ENCODE results near the gene TMEM266.

TMEM266 gene

DNA sequence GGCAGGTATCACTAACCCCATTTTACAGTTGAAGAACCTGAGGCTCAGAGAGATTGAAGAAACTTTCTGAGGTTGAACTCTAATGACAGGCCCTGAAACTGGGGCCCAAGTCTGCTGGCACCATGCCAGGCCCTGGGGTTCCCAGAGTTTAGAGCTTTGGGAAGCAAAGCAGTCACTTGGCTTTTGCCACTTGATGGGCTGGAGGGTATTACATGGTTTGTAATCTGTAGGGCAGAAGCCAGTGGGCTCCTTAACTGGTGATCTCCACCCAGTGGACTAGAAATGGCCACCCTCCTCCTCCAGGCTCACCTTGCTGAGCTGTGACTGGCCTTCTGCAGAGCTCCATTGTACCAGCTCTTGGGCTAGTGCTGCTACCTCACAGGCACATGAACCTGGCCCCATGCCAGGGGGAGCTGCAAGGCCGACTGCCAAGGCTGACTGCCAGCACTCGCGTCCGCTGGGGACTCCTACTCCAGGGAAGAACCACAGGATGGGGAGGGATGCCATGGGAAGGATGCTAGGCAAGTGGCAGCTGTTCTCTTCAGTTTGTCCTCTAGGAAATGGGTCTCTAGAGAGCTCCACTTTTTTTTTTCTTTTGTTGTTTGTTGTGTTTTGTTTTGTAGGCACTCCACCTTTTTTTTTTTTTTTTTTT lies 146.7 kb downstream of the TMEM266 start:
- no peak for DNase-seq

DNA sequence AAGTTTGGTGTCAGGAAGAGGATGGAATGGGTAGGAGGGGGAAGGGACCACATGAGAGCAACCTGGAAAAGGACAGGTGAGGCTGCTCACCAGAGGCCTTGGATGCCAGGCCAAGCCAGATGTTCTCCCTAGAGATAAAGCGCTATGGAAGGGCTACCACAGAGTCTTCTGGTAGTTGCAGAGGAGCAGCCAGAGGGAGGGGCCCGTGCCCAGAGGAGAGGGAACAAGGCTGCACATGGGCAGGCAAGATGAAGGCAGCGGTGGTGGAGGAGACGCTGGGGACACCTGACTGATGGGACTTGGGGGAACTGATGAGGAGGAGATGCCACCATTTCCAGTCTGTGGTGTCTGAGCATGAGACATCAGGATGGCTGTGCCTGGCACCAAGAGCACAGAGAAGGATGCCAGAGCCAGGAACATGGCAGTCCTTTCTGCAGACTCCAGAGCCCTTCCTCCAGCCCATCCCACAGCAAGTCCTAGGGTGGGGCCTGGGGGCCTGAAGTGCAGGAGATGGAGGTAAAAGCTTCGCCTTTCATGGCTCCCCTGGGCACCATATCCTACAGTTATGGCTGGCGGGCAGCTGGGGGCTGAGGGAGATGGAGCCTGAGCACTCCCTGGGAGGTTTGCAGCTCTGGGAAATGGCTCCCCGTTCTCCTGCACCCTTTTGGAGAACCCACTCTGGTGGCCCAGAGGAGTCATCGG lies 148.4 kb downstream of the TMEM266 start:
- no peak for DNase-seq

DNA sequence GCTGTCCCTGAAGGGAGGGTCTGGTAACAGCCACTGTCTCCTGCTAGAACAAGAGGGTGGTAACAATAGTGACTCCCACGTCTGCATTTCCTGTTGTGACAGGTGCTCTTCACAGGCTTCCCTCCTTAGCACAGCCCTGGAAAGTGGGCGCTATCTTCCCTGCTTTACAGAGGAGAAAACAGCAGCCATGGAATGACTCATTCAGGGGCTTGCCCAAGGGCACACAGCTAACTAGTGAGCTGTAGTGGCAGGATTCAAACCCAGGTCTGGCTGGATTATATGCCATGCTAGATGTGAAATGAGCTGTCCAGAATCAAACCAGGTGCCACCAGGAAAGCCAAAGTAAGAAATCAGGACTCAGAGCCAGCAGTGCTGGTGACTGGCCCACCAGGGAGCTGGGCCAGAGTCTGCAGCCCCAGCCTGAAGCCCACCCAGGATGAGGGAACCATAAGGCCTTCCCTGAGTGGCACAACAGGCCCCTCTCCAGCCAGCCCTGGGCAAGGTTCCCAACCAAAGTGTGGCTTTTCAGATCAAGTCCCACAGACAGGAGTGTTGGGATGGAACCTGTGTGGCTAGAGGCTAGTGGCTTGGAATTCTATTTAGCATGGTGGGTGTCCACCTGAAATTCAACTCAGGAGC lies 149.1 kb downstream of the TMEM266 start:
- DNase-seq = no peak

DNA sequence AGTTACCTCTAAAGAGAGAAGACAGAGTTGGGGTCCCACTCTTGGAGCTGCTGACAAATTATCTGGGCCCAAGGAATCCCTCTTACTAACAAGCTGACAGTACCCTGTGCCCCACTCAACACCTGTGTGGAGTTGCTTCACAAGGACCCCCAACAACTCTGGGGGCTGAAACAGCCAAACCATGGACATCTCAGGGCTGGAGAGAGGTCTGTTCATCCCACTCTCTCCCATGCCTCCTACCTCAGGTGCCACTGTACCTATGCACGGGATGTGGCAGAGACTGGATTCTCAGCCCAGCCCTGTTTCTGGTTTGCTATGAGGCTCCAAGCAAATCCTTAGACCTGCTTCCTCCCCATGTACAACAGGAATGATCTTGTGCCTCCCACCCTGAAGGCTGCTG lies 149.7 kb downstream of the TMEM266 start:
- DNase-seq = no peak

DNA sequence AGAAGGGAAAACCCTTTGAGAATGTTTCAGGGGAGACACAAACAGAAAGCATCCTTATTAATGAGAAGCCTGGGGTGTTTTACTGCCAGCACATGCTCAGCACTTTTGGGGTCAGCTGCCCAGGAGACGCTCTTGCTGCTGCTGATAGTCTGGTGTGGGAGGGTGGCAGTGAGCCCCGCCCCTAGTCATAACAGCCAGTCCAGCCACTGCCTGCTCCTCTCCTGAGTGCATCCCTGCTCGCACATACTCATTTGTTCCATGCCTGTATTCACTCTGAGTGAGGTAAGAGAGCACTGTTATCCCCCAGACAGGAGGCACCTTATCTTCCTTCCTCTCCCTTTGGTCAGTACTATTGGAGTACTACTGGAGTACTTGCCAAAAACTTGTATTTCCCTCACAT lies 150.2 kb downstream of the TMEM266 start:
- no peak for DNase-seq

DNA sequence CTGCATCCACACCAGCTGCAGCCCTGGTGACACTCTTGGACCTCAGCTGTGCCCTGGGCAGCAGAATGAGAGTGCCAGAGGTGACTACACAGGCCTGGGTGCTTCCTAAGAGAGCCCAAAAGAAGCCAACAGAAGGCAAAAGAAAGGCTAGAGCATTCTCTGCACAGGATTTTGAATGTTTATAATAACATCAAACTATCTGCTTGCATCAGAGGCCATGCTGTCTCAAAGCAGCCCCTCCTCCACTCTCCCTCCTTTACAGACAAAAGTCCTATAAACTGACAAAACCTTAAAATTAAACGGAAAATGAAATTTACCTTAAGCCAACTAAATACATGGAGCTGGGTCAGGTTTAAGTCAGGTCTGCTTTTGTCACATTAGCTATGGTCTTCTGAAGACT lies 155.8 kb downstream of the TMEM266 start:
- no peak for DNase-seq

DNA sequence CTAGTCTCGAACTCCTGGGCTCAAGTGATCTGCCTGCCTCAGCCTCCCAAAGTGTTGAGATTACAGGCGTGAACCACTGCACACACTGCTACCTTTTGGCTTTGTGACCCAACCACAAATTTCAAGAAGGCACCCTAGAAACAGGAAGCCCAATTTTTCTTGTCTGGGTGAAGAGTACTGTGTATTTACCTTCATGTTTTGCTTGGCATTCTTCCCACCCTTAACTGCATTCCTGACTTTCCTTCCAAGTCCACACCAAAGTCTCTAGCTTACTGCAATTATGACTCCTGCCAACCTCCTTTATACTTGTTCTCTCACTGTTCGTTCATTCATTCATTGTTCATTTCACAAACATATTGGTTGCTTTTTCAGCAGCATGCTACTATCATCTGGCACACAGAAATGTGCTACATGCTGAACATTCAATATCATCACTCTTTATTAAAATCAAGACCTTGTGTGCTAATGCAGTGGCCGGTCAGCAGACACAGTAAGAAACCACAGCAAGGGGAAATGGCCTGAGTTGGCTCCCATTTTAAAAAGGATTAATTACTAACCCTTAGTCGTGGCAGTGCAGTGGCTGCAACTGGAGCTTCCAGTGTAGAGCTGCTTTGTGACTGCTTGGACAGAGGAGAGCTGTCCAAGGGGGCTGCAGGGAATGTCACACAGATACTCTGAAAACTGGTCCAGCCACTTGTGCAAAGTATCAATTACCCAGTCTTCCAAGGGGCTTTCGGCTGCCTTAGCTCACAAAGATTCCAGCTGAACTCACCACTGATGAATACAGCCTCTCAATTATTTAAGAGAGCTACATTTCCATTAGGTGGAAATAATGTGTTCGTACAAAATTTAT lies 157.5 kb downstream of the TMEM266 start:
- no peak for DNase-seq

DNA sequence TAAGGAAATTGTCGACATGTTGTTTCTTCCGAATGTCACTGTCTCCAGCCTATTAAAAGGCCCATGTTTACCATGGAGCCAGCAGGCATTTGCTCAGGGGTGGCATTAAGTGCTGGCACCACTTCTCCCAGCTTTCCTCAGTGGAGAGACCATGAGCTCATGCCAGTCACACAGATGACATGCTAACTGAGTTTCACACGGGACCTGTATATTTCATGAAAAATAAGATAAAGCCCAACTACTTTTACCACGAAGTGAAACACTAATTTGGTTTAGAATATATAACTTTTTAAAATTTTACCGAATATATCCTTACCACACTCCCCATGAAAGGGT lies 158.1 kb downstream of the TMEM266 start:
- no peak for DNase-seq

DNA sequence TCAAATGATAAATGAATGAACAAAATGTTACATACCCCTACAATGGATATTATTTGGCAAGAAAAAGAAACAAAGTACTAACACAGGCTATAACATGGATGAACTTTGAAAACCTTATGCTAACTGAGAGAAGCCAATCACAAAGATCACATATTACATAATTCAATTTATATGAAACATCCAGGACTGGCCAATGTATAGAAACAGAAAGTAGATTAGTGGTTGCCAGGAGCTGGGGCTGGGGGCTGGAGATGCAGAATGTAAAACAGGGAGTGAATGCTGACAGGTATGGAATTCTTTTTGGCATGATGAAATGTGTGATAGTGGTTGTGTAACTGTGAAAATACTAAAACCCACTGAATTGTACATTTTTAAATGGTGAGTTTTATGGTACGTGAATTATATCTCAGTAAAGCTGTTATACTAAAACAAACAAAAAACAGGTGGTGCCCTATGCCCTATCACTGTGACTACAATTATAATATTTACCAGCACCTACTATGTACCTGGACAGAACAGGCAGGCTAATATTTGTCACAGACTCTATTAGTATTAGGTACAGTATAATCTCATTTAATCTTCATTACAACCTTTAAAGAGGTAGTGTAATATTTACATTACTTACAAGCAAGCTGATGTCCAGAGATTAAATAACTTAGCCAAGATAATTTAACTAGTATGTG lies 161.4 kb downstream of the TMEM266 start:
- DNase-seq = no peak

DNA sequence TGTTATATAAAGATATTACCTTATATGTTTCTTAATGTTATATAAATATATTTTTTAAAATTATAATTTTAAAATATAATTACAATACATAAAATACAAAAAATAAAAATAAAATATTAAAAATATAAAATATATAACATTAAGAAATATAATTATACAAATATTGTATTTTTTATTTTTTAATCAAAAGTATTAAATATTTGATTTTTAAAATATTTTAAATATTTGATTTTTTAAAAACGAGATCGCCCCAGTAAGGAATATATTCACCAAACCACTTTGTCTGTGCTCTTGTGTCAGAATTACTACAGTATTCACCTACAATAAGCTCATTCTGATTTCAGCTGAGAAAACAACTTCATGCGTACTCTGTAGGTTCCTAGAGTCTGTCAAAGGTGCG lies 162.4 kb downstream of the TMEM266 start:
- no peak for DNase-seq

DNA sequence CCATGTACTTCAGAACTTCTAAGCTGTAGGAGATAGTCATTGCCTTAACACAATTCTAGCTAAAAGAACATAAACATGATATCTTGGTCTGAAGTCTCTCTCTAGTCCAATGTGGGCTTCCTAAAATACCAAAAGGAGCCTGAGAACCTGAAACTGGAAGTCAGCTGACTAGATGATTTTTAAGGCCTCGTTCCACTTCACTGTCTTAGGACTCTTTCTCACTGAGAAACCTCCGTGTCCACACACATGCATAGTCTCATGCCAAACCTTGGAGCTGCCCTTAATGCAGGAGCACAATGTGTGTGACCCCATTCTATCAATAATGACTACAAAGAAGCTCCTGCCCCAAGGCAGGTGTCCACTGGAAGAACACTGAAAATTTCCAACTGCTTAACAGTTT lies 163.7 kb downstream of the TMEM266 start:
- DNase-seq = no peak

DNA sequence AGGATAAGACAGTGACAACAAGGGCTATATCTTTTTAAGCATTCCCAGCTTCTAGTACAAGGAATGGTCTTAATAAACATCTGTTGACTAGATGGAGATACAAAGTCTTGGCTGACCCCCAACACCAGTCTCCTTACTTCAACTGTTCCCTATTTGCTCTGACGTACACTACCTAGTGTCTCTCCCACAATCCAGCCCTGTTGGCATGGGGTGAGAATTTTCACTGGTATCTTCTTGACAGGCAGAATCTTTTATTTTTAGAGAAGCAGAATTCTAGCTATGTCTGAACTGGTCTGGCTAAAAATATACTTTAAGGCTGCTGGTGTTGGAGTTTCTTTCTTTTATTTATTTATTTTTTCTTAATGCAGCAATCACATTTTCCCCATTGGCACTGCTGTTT lies 169.5 kb downstream of the TMEM266 start:
- DNase-seq = no peak

DNA sequence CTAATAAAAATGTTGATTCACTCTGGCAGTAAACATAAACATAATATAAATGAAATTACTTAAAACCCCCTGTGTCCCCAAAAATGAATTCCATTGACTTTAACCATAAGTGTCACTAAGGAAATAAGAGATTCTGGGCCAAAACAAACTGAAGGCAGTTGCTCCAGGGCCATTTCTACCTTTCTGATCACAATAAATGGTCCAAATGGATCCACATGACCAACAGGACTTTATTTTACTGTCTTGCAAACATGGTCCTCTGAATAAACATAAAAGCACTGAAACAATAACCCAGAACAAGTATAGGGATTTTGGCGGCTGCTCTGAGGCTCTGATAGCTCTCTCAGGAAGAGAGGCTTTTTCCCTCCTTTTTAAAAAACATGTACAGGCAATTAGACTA lies 174.1 kb downstream of the TMEM266 start:
- DNase-seq = no peak

DNA sequence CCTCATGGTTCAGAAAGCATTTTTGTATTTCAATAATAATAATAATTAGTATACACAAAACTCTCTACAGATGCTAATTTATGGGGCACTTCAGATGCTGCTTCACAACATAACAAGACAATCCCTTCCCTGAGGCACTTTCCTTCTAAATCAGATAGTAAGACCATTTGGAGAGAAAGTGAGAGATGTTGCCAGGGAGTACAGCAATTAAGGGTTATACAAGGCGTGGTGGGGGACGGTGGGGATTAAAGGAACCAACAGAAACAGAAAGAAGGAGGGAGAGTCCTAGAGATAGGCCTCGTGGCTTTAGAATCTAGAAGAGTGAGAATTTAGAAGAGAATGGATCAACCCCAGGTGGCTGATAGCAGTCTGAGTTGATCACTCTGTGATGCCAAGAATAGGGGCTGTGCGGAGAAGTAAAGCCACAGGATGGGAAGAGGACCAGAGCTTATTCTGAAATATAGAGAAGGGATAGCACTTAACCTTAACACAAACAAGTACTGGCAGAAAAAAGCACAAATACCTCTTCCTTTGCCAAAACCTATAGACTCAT lies 174.6 kb downstream of the TMEM266 start:
- DNase-seq = no peak

DNA sequence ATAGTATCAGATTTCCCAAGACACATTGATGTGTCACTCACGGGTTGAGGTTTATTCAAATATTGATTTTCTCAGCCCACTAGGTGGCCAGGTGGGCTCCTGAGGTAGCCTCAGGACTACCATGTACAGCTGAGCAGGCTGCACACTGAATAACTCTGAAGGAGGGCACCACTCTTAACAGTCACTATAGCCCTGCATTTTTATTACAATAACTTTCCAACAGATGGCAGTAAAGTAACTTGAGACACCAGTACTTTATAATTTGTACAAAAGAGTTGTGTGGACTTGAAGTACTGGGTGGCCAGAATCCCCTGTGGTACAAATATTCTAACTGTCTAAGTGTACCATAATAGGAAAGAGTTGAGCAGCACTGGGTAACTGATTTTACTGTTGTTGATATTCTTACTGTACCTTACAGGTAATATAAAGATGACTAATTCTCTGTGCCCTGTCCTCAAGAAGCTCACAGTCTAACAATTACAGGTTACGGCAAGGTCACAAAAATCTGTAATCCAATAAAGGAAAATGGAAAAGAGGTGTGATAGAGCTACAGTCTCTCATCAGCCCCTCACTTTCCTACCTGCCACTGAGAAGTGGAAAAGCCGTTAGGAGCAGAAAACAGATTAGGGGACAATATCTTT lies 175.5 kb downstream of the TMEM266 start:
- DNase-seq = peak in 1 of 2 donors; percentile 58

DNA sequence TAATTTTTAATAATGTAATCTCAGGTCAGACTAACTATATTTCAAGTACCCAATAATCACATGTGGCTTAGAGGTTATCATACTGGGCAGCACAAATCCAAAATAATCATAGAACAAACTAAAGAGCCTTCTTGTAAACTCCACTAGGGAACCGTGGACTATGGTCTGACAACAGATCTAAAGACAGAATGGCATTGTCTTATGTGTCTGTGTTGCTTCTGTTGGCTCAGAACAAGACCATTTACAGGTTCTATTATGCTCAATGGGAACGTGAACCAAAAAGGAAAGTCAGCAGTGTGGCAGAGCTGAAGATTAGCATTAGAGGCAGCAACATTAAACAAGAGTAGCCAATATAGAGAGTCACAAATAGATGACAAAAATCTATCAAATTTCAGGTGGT lies 176.6 kb downstream of the TMEM266 start:
- no peak for DNase-seq

DNA sequence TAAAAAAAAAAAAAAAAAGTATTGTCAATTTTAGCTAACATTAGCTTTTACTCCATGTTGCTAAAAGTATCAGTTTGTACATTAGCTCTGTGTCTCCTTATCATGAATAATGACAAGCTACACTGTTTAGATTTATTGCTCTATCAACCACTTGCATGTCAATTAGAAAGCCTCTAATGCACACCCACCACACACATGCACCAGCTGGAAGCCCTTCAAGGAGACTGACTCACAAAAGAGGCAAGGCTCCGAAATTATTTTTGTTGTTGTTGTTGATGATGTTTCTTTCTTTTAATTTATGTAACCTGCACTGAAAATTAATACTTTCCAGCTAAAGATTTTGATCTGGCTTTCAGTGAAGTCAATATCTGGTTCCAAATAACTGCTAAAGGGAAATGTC lies 180.0 kb downstream of the TMEM266 start:
- no peak for DNase-seq

DNA sequence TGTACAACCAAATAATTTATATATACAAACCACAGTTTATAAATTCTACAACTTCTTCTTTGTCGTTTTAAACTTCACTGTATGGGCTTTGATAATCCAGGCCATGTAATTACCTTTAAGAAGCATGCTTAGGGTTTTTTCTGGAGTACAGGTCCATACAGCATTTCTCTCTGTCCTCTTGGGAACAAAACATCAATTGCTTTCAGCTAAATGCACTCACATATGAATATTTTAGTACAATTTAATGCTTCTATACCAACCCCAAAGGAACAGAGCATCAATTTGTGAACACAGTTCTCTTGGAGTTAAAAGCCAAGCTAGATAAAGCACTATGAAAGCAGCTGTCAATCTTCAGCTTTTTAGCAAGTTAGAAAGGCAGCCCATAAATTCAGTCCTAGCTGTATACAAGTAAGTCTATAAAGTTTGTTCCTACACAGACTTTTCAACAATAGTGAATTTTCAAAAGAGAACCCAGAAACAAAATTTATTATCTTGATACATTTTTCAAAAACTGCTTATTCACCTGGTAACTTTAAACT lies 185.4 kb downstream of the TMEM266 start:
- no peak for DNase-seq

DNA sequence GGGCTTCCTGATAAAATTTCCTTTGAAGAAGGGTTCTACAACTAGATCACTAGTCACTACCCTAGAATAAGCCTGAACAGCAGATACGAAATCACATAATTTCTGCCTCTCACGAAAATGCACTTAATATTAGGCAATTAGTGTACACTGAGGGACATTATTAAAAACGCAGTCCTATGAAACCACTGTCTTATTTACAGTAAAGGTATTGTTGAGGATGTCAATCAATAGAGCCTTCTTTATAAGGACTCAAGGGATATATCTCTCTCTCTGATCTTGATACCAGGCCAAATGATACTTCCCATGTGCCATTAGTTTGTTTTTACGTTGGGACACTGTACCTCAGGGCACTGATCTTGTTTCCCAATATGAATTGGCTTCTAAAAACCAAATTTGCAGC lies 191.9 kb downstream of the TMEM266 start:
- no peak for DNase-seq

DNA sequence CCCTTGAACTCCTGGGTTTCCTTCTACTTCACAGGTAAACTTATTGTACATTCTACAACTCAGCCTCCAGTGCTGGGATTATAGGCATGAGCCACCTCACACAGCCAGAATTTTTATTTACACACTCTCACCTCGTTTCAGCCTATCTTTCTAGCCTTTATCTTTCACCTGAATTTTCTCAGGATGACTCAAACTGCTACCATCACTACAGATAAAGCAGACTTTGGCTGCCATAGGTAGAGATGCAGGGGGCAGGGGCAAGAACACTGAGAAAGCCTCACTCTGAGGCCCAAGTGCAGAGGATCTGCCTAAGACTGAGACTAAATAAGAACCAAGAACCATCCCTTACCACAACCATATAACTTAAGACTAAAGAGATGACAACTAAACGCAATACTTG lies 192.5 kb downstream of the TMEM266 start:
- no peak for DNase-seq

DNA sequence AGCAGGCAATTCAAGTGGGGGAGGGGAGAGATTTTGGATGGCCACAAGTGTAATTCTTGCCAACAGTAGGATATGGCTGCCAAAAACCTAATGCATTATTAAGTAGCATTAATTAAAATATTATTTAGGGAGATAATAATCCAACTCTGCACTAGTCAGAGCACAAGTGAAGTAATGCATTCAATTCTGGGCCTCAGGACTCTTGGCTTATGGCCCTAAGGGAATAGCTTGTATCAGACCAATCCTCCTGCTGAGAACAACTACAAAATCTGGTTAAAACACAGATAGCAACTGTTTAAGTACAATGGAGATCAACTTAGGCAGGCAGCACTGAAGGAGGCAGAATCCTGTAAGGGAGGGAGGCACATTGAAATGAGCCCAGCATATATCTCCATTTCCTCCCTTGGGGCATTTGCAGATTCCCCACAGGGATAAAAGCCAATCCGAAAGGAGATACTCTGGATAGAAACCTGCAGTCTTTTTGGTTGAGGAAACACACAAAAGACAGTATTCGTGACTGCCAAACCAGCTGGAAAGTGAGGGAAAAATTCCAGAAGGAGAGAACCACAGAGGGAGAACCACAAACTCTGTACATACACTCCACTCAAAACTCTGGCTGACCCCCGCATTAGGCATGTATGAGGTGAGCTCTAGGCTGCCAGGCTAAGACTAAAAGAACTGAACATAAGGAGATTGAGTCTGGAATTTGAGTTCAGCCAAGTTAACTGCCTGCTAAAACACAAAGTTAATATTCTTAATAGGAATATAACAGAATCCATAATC lies 194.1 kb downstream of the TMEM266 start:
- no peak for DNase-seq

Data from CD4-positive, alpha-beta T cell treated with Interferon alpha-2 for 1 hour (primary cell).